ENCODE results near the gene CDPF1. TPM values are rescaled to one million over a fixed set of nuclear protein-coding genes. Genes with fewer than 3 reads are reported as not detected.

The CDPF1 gene
- total and polyA plus RNA-seq, 2 experiments from 2014 or later = 10.1 to 14.5 TPM

GRCh38 chr22:46292173-46292572 is 42.1 kb upstream of the CDPF1 start:
- ATAC-seq (no peak), DNase-seq (ENCODE audit: low spot score) (no peak)
- no peaks in the 10 kb centered on the region for H3K79me2 ChIP-seq (replicated peaks; ENCODE audit: insufficient read depth)
- H3K9me2 ChIP-seq (ENCODE audit: insufficient read depth) = no peaks in the 10 kb centered on the region
- no peak overlapping the region for H3K4me3 ChIP-seq
- H3K4me1 ChIP-seq (ENCODE audit: insufficient read depth) = peaks cover 6% of the 10 kb centered on the region; the same call in 1 of the 2 replicates
- H3K4me2 ChIP-seq = no peak overlapping the region
- Mint-ChIP-seq H3K4me3 (no peak overlapping the region), H3K36me3 (ENCODE audit: low read depth) (peaks cover 8% of the 10 kb centered on the region), H3K9me3 (peaks cover 2% of the 10 kb centered on the region; the same call in 2 of the 3 replicates), H3K27ac (no peak overlapping the region), H3K27me3 (ENCODE audit: insufficient read depth, low read depth, poor library complexity) (peaks cover 19% of the 10 kb centered on the region), H3K4me1 (peaks cover 9% of the 10 kb centered on the region)
- TF ChIP-seq ZNF331 (CRISPR knock-in tag; IDR thresholded peaks at IDR 0.05; ENCODE audit: low read depth) (no peak), CTCF (conservative IDR thresholded peaks at IDR 0.05; ENCODE audit: low read depth in 2 of 2) (no peak), POLR2AphosphoS5 (IDR thresholded peaks at IDR 0.05; ENCODE audit: low read depth) (no peak), EZH2 (IDR thresholded peaks at IDR 0.05; ENCODE audit: low read depth, unreplicated experiment) (no peak), ZNF462 (CRISPR knock-in tag; IDR thresholded peaks at IDR 0.05) (no peak), CREB1 (CRISPR knock-in tag; IDR thresholded peaks at IDR 0.05; ENCODE audit: low read depth) (no peak), NANOG (IDR thresholded peaks at IDR 0.05; ENCODE audit: borderline replicate concordance) (no peak), REST (IDR thresholded peaks at IDR 0.05; ENCODE audit: unreplicated experiment) (no peak), ETS1 (IDR thresholded peaks at IDR 0.05) (no peak), STAT1 (IDR thresholded peaks at IDR 0.05; ENCODE audit: unreplicated experiment) (no peak), ZNF114 (CRISPR knock-in tag; IDR thresholded peaks at IDR 0.05) (no peak), EZH2phosphoT487 (IDR thresholded peaks at IDR 0.05; ENCODE audit: unreplicated experiment) (no peak), JUNB (IDR thresholded peaks at IDR 0.05; ENCODE audit: unreplicated experiment) (no peak)
- no peak overlapping the region for H2AFZ ChIP-seq
- no peaks in the 10 kb centered on the region for H3K27me3 ChIP-seq (ENCODE audit: insufficient read depth)
- H3K36me3 ChIP-seq (ENCODE audit: insufficient read depth) = no peaks in the 10 kb centered on the region
- no peaks in the 10 kb centered on the region for H4K20me1 ChIP-seq (replicated peaks; ENCODE audit: insufficient read depth)
- no peaks in the 10 kb centered on the region; the same call in 1 of the 2 replicates for H3F3A ChIP-seq (replicated peaks; ENCODE audit: low read depth)
- no peak overlapping the region for H3K27ac ChIP-seq (ENCODE audit: low read depth)

Data from GM23338 (cell line).